H1 (cell line): ENCODE data around the gene KCNQ2. TPM values are rescaled to one million over a fixed set of nuclear protein-coding genes. Genes with fewer than 3 reads are reported as not detected.
A peak's percentile ranks its signal among the peaks of the same experiment; 100 is the strongest.

Experiments used
- CTCF ChIA-PET: fragments of 300-600 bp; sonication (Branson Sonifier 250); formaldehyde crosslinking; loops from one replicate; lab custom pipeline; 2021; ENCODE audit not compliant: partially characterized antibody; lab: Charles Lee
- POLR2A ChIA-PET: fragments of 300-600 bp; sonication (Branson Sonifier 250); formaldehyde crosslinking; loops from one replicate; lab custom pipeline; 2021; ENCODE audit warnings: inconsistent platforms; ENCODE audit not compliant: partially characterized antibody; lab: Charles Lee
- DNase-seq, 2 experiments: peaks; one replicate each; pipeline versions ENCODE4 v3.0.0 to v3.0.0-alpha.2; 2010 to 2022; ENCODE audit warnings: low spot score in 2 of 2, low read depth in 1 of 2, mixed read lengths in 1 of 2
- FAIRE-seq: peaks from 2 replicates; lab custom pipeline; 2011; peaks lifted over from hg19 to GRCh38; lab: Jason Lieb, UNC
- H2AFZ ChIP-seq: 2 replicates; pipeline ENCODE4 v1.8.1; 2012; ENCODE audit warnings: low read length, inconsistent platforms
- H2AK5ac ChIP-seq: 2 replicates; pipeline ENCODE4 v1.6.1; 2013; ENCODE audit warnings: low read depth, low read length
- H2BK120ac ChIP-seq: replicated peaks from 2 replicates; pipeline ENCODE3; 2013; ENCODE audit warnings: low read depth, low read length, inconsistent platforms
- H2BK12ac ChIP-seq: 2 replicates; pipeline ENCODE4 v1.6.1; 2013; ENCODE audit warnings: low read depth, low read length
- H2BK15ac ChIP-seq: 2 replicates; pipeline ENCODE4 v1.6.1; 2013; ENCODE audit warnings: low read length
- H2BK20ac ChIP-seq: 2 replicates; pipeline ENCODE4 v1.6.1; 2013; ENCODE audit warnings: low read length
- H2BK5ac ChIP-seq: 2 replicates; pipeline ENCODE4 v1.6.1; 2013; ENCODE audit warnings: low read depth, low read length
- H3K14ac ChIP-seq: 2 replicates; pipeline ENCODE4 v1.6.1; 2013; ENCODE audit warnings: inconsistent platforms; ENCODE audit not compliant: insufficient read length
- H3K18ac ChIP-seq: 2 replicates; pipeline ENCODE4 v1.6.1; 2013; ENCODE audit warnings: low read length; ENCODE audit errors: extremely low read depth
- H3K23ac ChIP-seq: 2 replicates; pipeline ENCODE4 v1.6.1; 2013; ENCODE audit warnings: inconsistent platforms; ENCODE audit not compliant: insufficient read length
- H3K23me2 ChIP-seq: 2 replicates; pipeline ENCODE4 v1.6.1; 2013; ENCODE audit warnings: low read depth, low read length
- H3K27ac ChIP-seq: 2 replicates; pipeline ENCODE4 v1.6.1; 2011; ENCODE audit warnings: low read depth, low read length, inconsistent platforms
- H3K27me3 ChIP-seq, 4 experiments: replicated peaks in 1 of 4; 1 replicate in 1 of 4; 2 replicates in 3 of 4; pipeline versions ENCODE4 v1.6.1 to v1.8.1; 2011 to 2013; ENCODE audit warnings: low read length in 3 of 4, mild to moderate bottlenecking in 3 of 4, inconsistent platforms in 2 of 4, mixed read lengths in 2 of 4, moderate library complexity in 1 of 4; ENCODE audit not compliant: control insufficient read depth in 3 of 4, insufficient read depth in 3 of 4; ENCODE audit errors: extremely low read depth in 1 of 4
- H3K36me3 ChIP-seq, 4 experiments: 2 replicates each; pipeline versions ENCODE4 v1.6.1 to v1.8.1; 2011 to 2013; ENCODE audit warnings: mild to moderate bottlenecking in 4 of 4, low read length in 3 of 4, moderate library complexity in 2 of 4, control low read depth in 1 of 4, inconsistent platforms in 1 of 4; ENCODE audit not compliant: insufficient read depth in 4 of 4, control insufficient read depth in 2 of 4
- H3K4ac ChIP-seq: replicated peaks from 2 replicates; pipeline ENCODE3; 2013; ENCODE audit warnings: low read length, low read depth, mixed read lengths, inconsistent platforms; ENCODE audit not compliant: insufficient read length
- H3K4me1 ChIP-seq, 4 experiments: replicated peaks in 1 of 4; 1 replicate in 1 of 4; 2 replicates in 3 of 4; pipeline versions ENCODE4 v1.6.1 to v1.8.1; 2011 to 2013; ENCODE audit warnings: low read length in 3 of 4, inconsistent platforms in 2 of 4, mixed read lengths in 1 of 4; ENCODE audit not compliant: insufficient read depth in 4 of 4, control insufficient read depth in 3 of 4
- H3K4me2 ChIP-seq, 2 experiments: 2 replicates each; pipeline versions ENCODE4 v1.6.1 to v1.8.1; 2011 to 2013; ENCODE audit warnings: low read depth in 2 of 2, low read length in 2 of 2, control low read depth in 1 of 2, inconsistent platforms in 1 of 2, mild to moderate bottlenecking in 1 of 2; ENCODE audit not compliant: insufficient read depth in 1 of 2
- H3K4me3 ChIP-seq, 4 experiments: fragments of 200-600, 300-600 bp in 1 of 4; sonication (generic), shearing (Covaris generic), sonication (Bioruptor Twin) in 1 of 4; 2 replicates each; pipeline versions ENCODE4 v1.5.1 to v1.8.1; 2011 to 2016; ENCODE audit warnings: low read length in 4 of 4, low read depth in 3 of 4, control low read depth in 2 of 4, inconsistent platforms in 2 of 4, mild to moderate bottlenecking in 2 of 4, mixed read lengths in 1 of 4, moderate library complexity in 1 of 4; ENCODE audit not compliant: insufficient read depth in 2 of 4; ENCODE audit errors: extremely low read depth in 1 of 4
- H3K56ac ChIP-seq: replicated peaks from 2 replicates; pipeline ENCODE3; 2013; ENCODE audit warnings: low read depth, mild to moderate bottlenecking, mixed read lengths, low read length, inconsistent platforms; ENCODE audit not compliant: insufficient read length
- H3K79me1 ChIP-seq: 2 replicates; pipeline ENCODE4 v1.6.1; 2013; ENCODE audit warnings: low read depth, low read length, control low read depth
- H3K79me2 ChIP-seq, 2 experiments: 2 replicates each; pipeline versions ENCODE4 v1.6.1 to v1.8.1; 2012 to 2013; ENCODE audit warnings: low read length in 2 of 2, mild to moderate bottlenecking in 2 of 2, inconsistent platforms in 1 of 2; ENCODE audit not compliant: insufficient read depth in 2 of 2, control insufficient read depth in 1 of 2
- H3K9ac ChIP-seq, 4 experiments: replicated peaks in 1 of 4; 1 replicate in 1 of 4; 2 replicates in 3 of 4; pipeline versions ENCODE4 v1.6.1 to v1.8.1; 2011 to 2013; ENCODE audit warnings: low read depth in 3 of 4, low read length in 3 of 4, control low read depth in 2 of 4, mild to moderate bottlenecking in 2 of 4, moderate library complexity in 2 of 4, inconsistent platforms in 1 of 4; ENCODE audit errors: extremely low read depth in 1 of 4
- H3K9me3 ChIP-seq, 2 experiments: 2 replicates each; pipeline versions ENCODE4 v1.6.1 to v1.8.1; 2012 to 2013; ENCODE audit warnings: mild to moderate bottlenecking in 2 of 2, moderate library complexity in 2 of 2, control low read depth in 1 of 2, inconsistent platforms in 1 of 2, low read depth in 1 of 2, low read length in 1 of 2, mixed read lengths in 1 of 2; ENCODE audit not compliant: insufficient read depth in 2 of 2
- H4K20me1 ChIP-seq, 2 experiments: replicated peaks in 1 of 2; 2 replicates each; pipeline versions ENCODE3 to v1.8.1; 2011 to 2013; ENCODE audit warnings: inconsistent platforms in 2 of 2, low read length in 2 of 2, mild to moderate bottlenecking in 1 of 2; ENCODE audit not compliant: insufficient read depth in 2 of 2, control insufficient read depth in 1 of 2
- H4K5ac ChIP-seq: 2 replicates; pipeline ENCODE4 v1.6.1; 2013; ENCODE audit warnings: low read length, low read depth, mixed read lengths, inconsistent platforms; ENCODE audit not compliant: insufficient read length
- H4K8ac ChIP-seq: 2 replicates; pipeline ENCODE4 v1.8.0; 2013; ENCODE audit warnings: mild to moderate bottlenecking, moderate library complexity, low read length, inconsistent platforms; ENCODE audit not compliant: insufficient read depth; ENCODE audit errors: extremely low read depth
- H4K91ac ChIP-seq: replicated peaks from 2 replicates; pipeline ENCODE3; 2013; ENCODE audit warnings: low read length, mixed read lengths, inconsistent platforms; ENCODE audit not compliant: insufficient read length
- BACH1 ChIP-seq: IDR thresholded peaks from 2 replicates; pipeline ENCODE4 v1.6.1; 2012; ENCODE audit warnings: low read length, improper control_type of control experiment
- CHD1 ChIP-seq: IDR thresholded peaks from 2 replicates; pipeline ENCODE4 v1.6.1; 2012; ENCODE audit warnings: low read depth, low read length, improper control_type of control experiment
- E2F6 ChIP-seq: IDR thresholded peaks from 2 replicates; pipeline ENCODE4 v1.6.1; 2012; ENCODE audit warnings: inconsistent platforms
- JUN ChIP-seq: IDR thresholded peaks from 2 replicates; pipeline ENCODE4 v1.6.1; 2011; ENCODE audit warnings: low read depth, mild to moderate bottlenecking, improper control_type of control experiment, low read length
- JUND ChIP-seq: IDR thresholded peaks from 2 replicates; pipeline ENCODE4 v1.6.1; 2011; ENCODE audit warnings: mild to moderate bottlenecking, improper control_type of control experiment, low read length
- KDM4A ChIP-seq: IDR thresholded peaks from one replicate; pipeline ENCODE4 v1.7.1; 2012; ENCODE audit warnings: low read depth, mild to moderate bottlenecking, moderate library complexity, low read length, inconsistent platforms; ENCODE audit not compliant: severe bottlenecking
- RNF2 ChIP-seq: fragments of 200-900, 300-1000 bp; sonication (generic); IDR thresholded peaks from 2 replicates; pipeline ENCODE4 v1.7.1; 2016; ENCODE audit warnings: borderline replicate concordance, low read depth, mild to moderate bottlenecking, antibody characterized with exemption, low read length; ENCODE audit not compliant: poor library complexity, severe bottlenecking; ENCODE audit errors: missing control alignments
- SIRT6 ChIP-seq: IDR thresholded peaks from one replicate; pipeline ENCODE4 v1.7.1; 2012; ENCODE audit warnings: low read length, inconsistent platforms
- SIX5 ChIP-seq: IDR thresholded peaks from 2 replicates; pipeline ENCODE4 v1.6.1; 2011; ENCODE audit warnings: mild to moderate bottlenecking, low read depth, low read length
- SRF ChIP-seq: IDR thresholded peaks from 2 replicates; pipeline ENCODE4 v1.6.1; 2011; ENCODE audit warnings: mild to moderate bottlenecking, low read depth, low read length, moderate library complexity
- SUZ12 ChIP-seq: fragments of 200-600 bp; sonication (generic); IDR thresholded peaks from 2 replicates; pipeline ENCODE4 v1.6.1; 2012; ENCODE audit warnings: mild to moderate bottlenecking, inconsistent platforms, low read length, moderate library complexity, mixed read lengths
- TCF12 ChIP-seq: IDR thresholded peaks from 2 replicates; pipeline ENCODE4 v1.6.1; 2011; ENCODE audit warnings: low read depth, mild to moderate bottlenecking, low read length
- WGBS, 2 experiments: shearing (Covaris generic) in 1 of 2; methylation state at CpG; one replicate each; pipeline versions ENCODE4 v1.1.6 to v1.1.7; 2013 to 2015; ENCODE audit warnings: low lambda C conversion rate in 2 of 2, mixed read lengths in 2 of 2, inconsistent platforms in 1 of 2, low coverage in 1 of 2, missing lambda C conversion rate in 1 of 2; ENCODE audit not compliant: insufficient replicate concordance in 2 of 2, insufficient coverage in 1 of 2, insufficient read length in 1 of 2; ENCODE audit errors: extremely low coverage in 1 of 2, missing lambda C conversion rate in 1 of 2; 5-methylcytosine and 5-hydroxymethylcytosine counted together
- polyA plus RNA-seq, 7 experiments: library from polyadenylated mRNA; depleted of rRNA in 3 of 7; stranded (reverse) in 5 of 7; unstranded in 2 of 7; fragments of >200 nt in 5 of 7; fragments of 200-250 nt in 2 of 7; gene quantifications; 1 replicate in 5 of 7; 2 replicates in 1 of 7; 4 replicates in 1 of 7; pipeline versions ENCODE4 v1.2.1 to v1.2.3, GENCODE V29; 2011 to 2013; ENCODE audit warnings: missing spikeins in 2 of 7, mixed read lengths in 2 of 7
- total RNA-seq: library from RNA; stranded (reverse); fragmentation: NEBNext Ultra II Directional; extraction: Animal tissue kit (Norgen Biotek cat#: 25700); gene quantifications from 2 replicates; pipeline ENCODE4 v1.2.1, GENCODE V29; 2021

The KCNQ2 gene
- total and polyA plus RNA-seq, 2 of the 8 experiments (the other 6 are each of a cell fraction or from before 2014, with no cell fraction given) = 82.6 to 243 TPM

GRCh38 chr20:63466861-63467260 is 5.6 kb downstream of the KCNQ2 start:
- H3K4ac ChIP-seq = no peak overlapping the region
- TF ChIP-seq E2F6 (no peak), SUZ12 (no peak), SRF (no peak), RNF2 (no peak), JUN (no peak), KDM4A (no peak), CHD1 (no peak), SIRT6 (no peak), BACH1 (no peak), SIX5 (no peak), TCF12 (no peak), JUND (no peak)
- CTCF ChIA-PET = interaction anchor here (0.7 to 3.5 kb wide), 5 partner anchors 17 to 131 kb away, joined by 3 to 12 read pairs (median 3); no protein-coding TSS in a partner anchor
- H4K8ac ChIP-seq = no peak overlapping the region
- no peak for FAIRE-seq
- H2BK15ac ChIP-seq = no peak overlapping the region
- H3K23me2 ChIP-seq = peaks cover 6% of the 10 kb centered on the region; the same call in 1 of the 2 replicates
- no peak overlapping the region for H2BK20ac ChIP-seq
- H3K56ac ChIP-seq = no peak overlapping the region
- no peaks in the 10 kb centered on the region for H3K9me3 ChIP-seq
- H2AFZ ChIP-seq = no peak overlapping the region
- H2BK5ac ChIP-seq = no peak overlapping the region; the same call in 1 of the 2 replicates
- no peak overlapping the region for H3K9ac ChIP-seq
- H3K4me2 ChIP-seq = no peak overlapping the region
- 0 out of 2 replicates have a peak overlapping the region, but pooled peaks have one; percentile 50 for H2BK12ac ChIP-seq
- H4K5ac ChIP-seq = no peak overlapping the region
- no peak for DNase-seq
- H3K27me3 ChIP-seq = no peaks in the 10 kb centered on the region; a peak in 1 of 7 replicates
- H3K4me3 ChIP-seq = no peak overlapping the region
- peaks cover 0 to 20% (median 12%) of the 10 kb centered on the region in 4 experiments; a peak in 6 of 7 replicates for H3K4me1 ChIP-seq
- H2AK5ac ChIP-seq = 0 out of 2 replicates have a peak overlapping the region, but pooled peaks have one; percentile 65
- H3K36me3 ChIP-seq = no peaks in the 10 kb centered on the region
- POLR2A ChIA-PET = no interaction called here
- peaks cover 15 to 87% of the 10 kb centered on the region in 2 experiments; a peak in 3 of 4 replicates for H3K79me2 ChIP-seq
- no peak overlapping the region for H4K91ac ChIP-seq
- peaks cover 43% of the 10 kb centered on the region for H3K79me1 ChIP-seq
- no peak overlapping the region for H3K27ac ChIP-seq
- H4K20me1 ChIP-seq = peaks cover 12 to 37% of the 10 kb centered on the region in 2 experiments
- no peak overlapping the region for H2BK120ac ChIP-seq
- no peak overlapping the region for H3K23ac ChIP-seq
- no peak overlapping the region for H3K14ac ChIP-seq
- H3K18ac ChIP-seq = no peak overlapping the region
- 96% methylated on average over 16 of the region's 17 CpGs; no CpG with 5 or more reads in 1 of the 2 experiments for WGBS, 2 experiments
